ENCODE measurements around the gene MPL. TPM values are rescaled to one million over a fixed set of nuclear protein-coding genes. Genes with fewer than 3 reads are reported as not detected.

MPL gene
- polyA plus RNA-seq, 1 experiment = not detected

GRCh38 chr1:43314233-43314632 is 23.4 kb upstream of the MPL start:
- no peak overlapping the region for H3K4me3 ChIP-seq (ENCODE audit: low read depth, low read length)
- no peaks in the 10 kb centered on the region for H3K27me3 ChIP-seq (ENCODE audit: control insufficient read depth, insufficient read depth, low read length)
- DNase-seq (ENCODE audit: low read depth, low spot score) = no peak
- ChIA-PET CTCF (no interaction called here), POLR2A (no interaction called here)
- H3K27ac ChIP-seq (ENCODE audit: low read depth, low read length) = no peak overlapping the region
- no peak for TF ChIP-seq CTCF (IDR thresholded peaks at IDR 0.05; ENCODE audit: low read depth, low read length)
- H3K9me3 ChIP-seq (ENCODE audit: control insufficient read depth, insufficient read depth, low read length) = no peaks in the 10 kb centered on the region; the same call in 1 of the 2 replicates

- POLR2A ChIA-PET = no interaction called here
- CTCF ChIA-PET = no interaction called here
- no peaks in the 10 kb centered on the region for H3K27me3 ChIP-seq (ENCODE audit: control insufficient read depth, insufficient read depth, low read length)
Measured at GRCh38 chr1:43315481-43315880, 22.1 kb upstream of the MPL start.

GRCh38 chr1:43315963-43316737 is 21.5 kb upstream of the MPL start:
- Histone ChIP-seq H3K27ac (ENCODE audit: low read depth, low read length) (peak overlapping the region; percentile 11), H3K9me3 (ENCODE audit: control insufficient read depth, insufficient read depth, low read length) (no peaks in the 10 kb centered on the region; the same call in 1 of the 2 replicates), H3K27me3 (ENCODE audit: control insufficient read depth, insufficient read depth, low read length) (no peaks in the 10 kb centered on the region), H3K4me3 (ENCODE audit: low read depth, low read length) (no peak overlapping the region)
- no peak for TF ChIP-seq CTCF (IDR thresholded peaks at IDR 0.05; ENCODE audit: low read depth, low read length)
- ChIA-PET CTCF (interaction anchor here (1.1 kb wide), 1 partner anchor 34 kb away, joined by 4 read pairs; no protein-coding TSS in a partner anchor), POLR2A (no interaction called here)
- no peak for DNase-seq (ENCODE audit: low read depth, low spot score)

More at GRCh38 chr1:43315481-43315880, 22.1 kb upstream of the MPL start:
- TF ChIP-seq CTCF (IDR thresholded peaks at IDR 0.05; ENCODE audit: low read depth, low read length) = no peak
- no peak overlapping the region for H3K27ac ChIP-seq (ENCODE audit: low read depth, low read length)
- H3K9me3 ChIP-seq (ENCODE audit: control insufficient read depth, insufficient read depth, low read length) = no peaks in the 10 kb centered on the region; the same call in 1 of the 2 replicates
- no peak overlapping the region for H3K4me3 ChIP-seq (ENCODE audit: low read depth, low read length)
- DNase-seq (ENCODE audit: low read depth, low spot score) = no peak

- Histone ChIP-seq H3K27me3 (ENCODE audit: control insufficient read depth, insufficient read depth, low read length) (no peaks in the 10 kb centered on the region), H3K27ac (ENCODE audit: low read depth, low read length) (no peak overlapping the region), H3K4me3 (ENCODE audit: low read depth, low read length) (no peak overlapping the region), H3K9me3 (ENCODE audit: control insufficient read depth, insufficient read depth, low read length) (no peaks in the 10 kb centered on the region; the same call in 1 of the 2 replicates)
- ChIA-PET POLR2A (no interaction called here), CTCF (interaction anchor here (1.1 kb wide), 1 partner anchor 35 kb away, joined by 4 read pairs; no protein-coding TSS in a partner anchor)
- DNase-seq (ENCODE audit: low read depth, low spot score) = no peak
- TF ChIP-seq CTCF (IDR thresholded peaks at IDR 0.05; ENCODE audit: low read depth, low read length) = peak; percentile 30
Measured at GRCh38 chr1:43316738-43317520, 20.7 kb upstream of the MPL start.

Data from AG04450 (cell line).